Measurements from ENCODE around the gene NAA60. TPM values are rescaled to one million over a fixed set of nuclear protein-coding genes. Genes with fewer than 3 reads are reported as not detected.
"Not testable (repeated sequence)": the region's sequence is repeated elsewhere in the genome, so short reads cannot be mapped to it uniquely, and the experiment has no call there.

NAA60 gene
- polyA plus RNA-seq, 3 donors, result 65.1 to 70.8 (median 68.9) TPM

- no peak for DNase-seq (ENCODE audit: extremely low read depth in 1 of 11, low read depth in 9 of 11, low spot score in 4 of 11)
These were observed 47.6 kb downstream of the NAA60 start for GRCh38 chr16:3490911-3491629.

GRCh38 chr16:3492356-3492755 lies 48.9 kb downstream of the NAA60 start:
- no peak for DNase-seq (ENCODE audit: extremely low read depth in 1 of 11, low read depth in 9 of 11, low spot score in 4 of 11)

GRCh38 chr16:3494386-3494973 lies 51.0 kb downstream of the NAA60 start:
- DNase-seq (ENCODE audit: extremely low read depth in 1 of 11, low read depth in 9 of 11, low spot score in 4 of 11), result no peak

- DNase-seq (ENCODE audit: extremely low read depth in 1 of 11, low read depth in 9 of 11, low spot score in 4 of 11), result no peak
These were observed 51.7 kb downstream of the NAA60 start, which contains the start of gene C16orf90 for GRCh38 chr16:3495176-3495575. Gene C16orf90 (minus strand): TSS chr16:3495489. CDS start chr16:3495421, 68 bp downstream.

- no peak for DNase-seq (ENCODE audit: extremely low read depth in 1 of 11, low read depth in 9 of 11, low spot score in 4 of 11)
These were observed 52.9 kb downstream of the NAA60 start for GRCh38 chr16:3496386-3496785.

- no peak for DNase-seq (ENCODE audit: extremely low read depth in 1 of 11, low read depth in 9 of 11, low spot score in 4 of 11)
These were observed 54.3 kb downstream of the NAA60 start for GRCh38 chr16:3497771-3498170.

- no peak for DNase-seq (ENCODE audit: extremely low read depth in 1 of 11, low read depth in 9 of 11, low spot score in 4 of 11)
These were observed 55.5 kb downstream of the NAA60 start for GRCh38 chr16:3498988-3499387.

GRCh38 chr16:3501412-3501761 lies 57.9 kb downstream of the NAA60 start:
- DNase-seq (ENCODE audit: extremely low read depth in 1 of 11, low read depth in 9 of 11, low spot score in 4 of 11), result not testable (repeated sequence)

- no peak for DNase-seq (ENCODE audit: extremely low read depth in 1 of 11, low read depth in 9 of 11, low spot score in 4 of 11)
These were observed 58.4 kb downstream of the NAA60 start for GRCh38 chr16:3501783-3502400.

GRCh38 chr16:3503523-3503922 lies 60.0 kb downstream of the NAA60 start:
- DNase-seq (ENCODE audit: extremely low read depth in 1 of 11, low read depth in 9 of 11, low spot score in 4 of 11), result no peak

- no peak for DNase-seq (ENCODE audit: extremely low read depth in 1 of 11, low read depth in 9 of 11, low spot score in 4 of 11)
These were observed 65.3 kb downstream of the NAA60 start for GRCh38 chr16:3508736-3509135.

- DNase-seq (ENCODE audit: extremely low read depth in 1 of 11, low read depth in 9 of 11, low spot score in 4 of 11), result no peak
These were observed 66.0 kb downstream of the NAA60 start for GRCh38 chr16:3509470-3509928.

- DNase-seq (ENCODE audit: extremely low read depth in 1 of 11, low read depth in 9 of 11, low spot score in 4 of 11), result no peak
These were observed 66.9 kb downstream of the NAA60 start for GRCh38 chr16:3510416-3510815.

GRCh38 chr16:3511286-3512180 lies 68.1 kb downstream of the NAA60 start:
- no peak for DNase-seq (ENCODE audit: extremely low read depth in 1 of 11, low read depth in 9 of 11, low spot score in 4 of 11)

GRCh38 chr16:3513892-3514583 lies 70.6 kb downstream of the NAA60 start:
- no peak for DNase-seq (ENCODE audit: extremely low read depth in 1 of 11, low read depth in 9 of 11, low spot score in 4 of 11)

GRCh38 chr16:3514621-3515020 lies 71.1 kb downstream of the NAA60 start:
- DNase-seq (ENCODE audit: extremely low read depth in 1 of 11, low read depth in 9 of 11, low spot score in 4 of 11), result no peak

- DNase-seq (ENCODE audit: extremely low read depth in 1 of 11, low read depth in 9 of 11, low spot score in 4 of 11), result no peak
These were observed 72.4 kb downstream of the NAA60 start for GRCh38 chr16:3515897-3516296.

- DNase-seq (ENCODE audit: extremely low read depth in 1 of 11, low read depth in 9 of 11, low spot score in 4 of 11), result no peak
These were observed 75.0 kb downstream of the NAA60 start for GRCh38 chr16:3518292-3518985.
